Panc1 (cell line): ENCODE data around the gene TRIM15.

Source experiments
- CTCF ChIP-seq: fragments of 450-650 bp; IDR thresholded peaks from 2 replicates; pipeline ENCODE4 v1.5.1; 2017; ENCODE audit warnings: mild to moderate bottlenecking
- POLR2AphosphoS5 ChIP-seq: IDR thresholded peaks from 2 replicates; pipeline ENCODE4 v1.6.1; 2012; ENCODE audit warnings: mild to moderate bottlenecking, low read depth, low read length, moderate library complexity
- REST ChIP-seq, 2 experiments: IDR thresholded peaks; 2 replicates each; pipeline ENCODE4 v1.6.1; 2011 to 2012; ENCODE audit warnings: low read depth in 2 of 2, control low read depth in 1 of 2, low read length in 1 of 2, mild to moderate bottlenecking in 1 of 2, moderate library complexity in 1 of 2; ENCODE audit not compliant: insufficient read depth in 1 of 2
- SIN3A ChIP-seq: IDR thresholded peaks from 2 replicates; pipeline ENCODE4 v1.6.1; 2012; ENCODE audit warnings: low read depth, mild to moderate bottlenecking, low read length, moderate library complexity, borderline replicate concordance; ENCODE audit not compliant: insufficient read depth

DNA sequence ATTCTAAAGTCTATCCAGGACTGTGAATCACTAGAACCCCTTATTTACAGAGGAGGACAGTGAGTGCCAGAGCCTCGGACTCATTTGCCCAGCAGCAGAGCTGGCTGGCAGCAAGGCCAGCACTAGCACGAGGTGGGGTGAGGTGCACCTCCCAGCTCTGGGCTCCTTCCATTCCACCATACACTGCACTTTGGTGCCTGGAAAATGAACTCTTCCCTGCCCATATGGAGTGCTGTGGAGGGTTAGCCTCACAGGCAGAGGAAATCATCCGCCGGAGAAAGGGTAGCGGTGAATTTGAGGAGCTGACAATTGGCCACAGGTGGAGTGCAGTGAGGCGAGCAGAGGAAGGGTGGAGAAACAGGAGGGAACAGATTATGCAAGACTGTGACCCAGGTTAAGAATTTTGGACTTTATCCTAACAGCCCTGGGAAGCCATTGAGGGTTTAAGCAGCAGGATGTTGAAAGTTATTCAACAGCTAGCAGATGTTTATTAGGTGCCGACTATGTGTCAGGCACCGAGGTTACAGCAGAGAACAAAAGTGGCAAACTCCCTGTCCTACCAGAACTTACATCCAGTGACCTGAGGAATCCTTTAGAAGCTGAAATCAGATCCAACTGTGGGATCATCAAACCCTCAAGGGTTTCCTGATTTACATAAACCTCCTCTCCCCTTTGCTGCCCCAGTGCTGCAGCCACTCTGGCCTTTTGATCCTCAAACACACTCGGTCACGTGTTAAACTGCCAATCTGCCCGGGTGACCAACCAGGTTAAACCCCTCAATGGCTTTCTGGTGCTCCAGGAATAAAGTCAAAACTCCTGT, 43.7 kb downstream of the TRIM15 start:
- TF ChIP-seq CTCF (no peak), POLR2AphosphoS5 (no peak), SIN3A (no peak), REST (IDR thresholded peaks at IDR 0.05; ENCODE audit: insufficient read depth in 1 of 2, low read depth in 2 of 2, low read length in 1 of 2) (no peak)
